GM15510 (cell line): ENCODE results near the gene TOR4A.

Experiments
- POLR2A ChIP-seq: IDR thresholded peaks from 3 replicates; pipeline ENCODE4 v1.6.1; 2011; ENCODE audit warnings: borderline replicate concordance; ENCODE audit not compliant: insufficient read length; ENCODE audit errors: extremely low read depth

Gene TOR4A

DNA sequence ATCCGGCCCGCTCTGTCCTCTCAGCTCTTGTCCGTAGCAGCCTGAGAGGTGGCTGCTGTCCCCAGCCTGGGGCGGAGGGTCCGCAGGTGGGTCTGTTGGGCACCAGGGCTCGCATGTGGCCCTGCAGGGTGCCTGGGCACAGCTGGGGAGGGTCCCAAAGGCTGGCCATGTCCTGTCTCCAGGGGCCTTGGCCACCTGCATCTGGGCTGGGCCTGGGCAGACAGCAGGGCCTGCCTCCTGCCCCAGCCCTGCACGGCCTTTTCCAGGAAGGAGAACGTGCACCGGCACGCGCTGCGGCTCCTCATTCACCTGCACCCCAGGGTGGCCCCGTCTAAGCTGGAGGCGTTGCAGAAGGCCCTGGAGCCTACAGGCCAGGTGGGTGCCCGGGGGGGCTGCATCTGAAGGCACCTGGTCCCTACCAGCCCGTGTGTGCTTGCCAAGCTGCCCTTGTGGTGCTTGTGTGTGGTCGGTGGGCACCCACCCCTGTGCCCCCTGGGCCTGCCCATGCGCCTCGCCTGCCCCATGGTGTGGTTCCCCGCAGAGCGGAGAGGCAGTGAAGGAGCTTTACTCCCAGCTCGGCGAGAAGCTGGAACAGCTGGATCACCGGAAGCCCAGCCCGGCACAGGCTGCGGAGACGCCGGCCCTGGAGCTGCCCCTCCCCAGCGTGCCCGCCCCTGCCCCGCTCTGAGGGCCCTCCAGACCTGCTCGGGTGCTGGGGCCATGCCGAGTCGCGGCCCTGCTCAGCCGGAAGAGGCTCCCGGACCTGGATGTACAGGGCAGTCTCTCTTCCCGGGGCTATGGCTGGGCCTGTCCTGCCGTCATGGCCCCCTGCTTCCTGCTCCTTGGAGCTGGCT lies 5.1 kb upstream of the TOR4A start:
- no peak for TF ChIP-seq POLR2A

DNA sequence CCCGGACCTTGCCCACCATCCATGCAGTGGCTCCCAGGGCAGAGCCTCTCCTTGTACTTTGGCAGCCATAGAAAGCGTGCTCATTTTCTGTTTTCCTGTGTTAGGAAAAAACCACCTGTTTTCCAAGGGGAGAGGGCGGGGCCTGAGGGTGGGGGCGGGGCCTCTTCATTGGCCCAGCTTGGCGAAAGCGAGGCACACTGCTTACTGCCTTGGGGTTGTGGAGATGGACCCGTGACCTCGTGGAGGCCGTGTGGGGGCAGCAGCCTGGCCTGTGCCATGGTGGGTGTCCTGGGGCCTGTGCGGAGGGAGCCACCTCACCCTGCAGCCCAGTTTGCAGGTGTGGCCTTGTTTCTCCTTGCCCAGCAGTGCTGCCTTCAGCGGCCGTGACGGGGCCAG lies 4.4 kb upstream of the TOR4A start:
- TF ChIP-seq POLR2A: no peak

DNA sequence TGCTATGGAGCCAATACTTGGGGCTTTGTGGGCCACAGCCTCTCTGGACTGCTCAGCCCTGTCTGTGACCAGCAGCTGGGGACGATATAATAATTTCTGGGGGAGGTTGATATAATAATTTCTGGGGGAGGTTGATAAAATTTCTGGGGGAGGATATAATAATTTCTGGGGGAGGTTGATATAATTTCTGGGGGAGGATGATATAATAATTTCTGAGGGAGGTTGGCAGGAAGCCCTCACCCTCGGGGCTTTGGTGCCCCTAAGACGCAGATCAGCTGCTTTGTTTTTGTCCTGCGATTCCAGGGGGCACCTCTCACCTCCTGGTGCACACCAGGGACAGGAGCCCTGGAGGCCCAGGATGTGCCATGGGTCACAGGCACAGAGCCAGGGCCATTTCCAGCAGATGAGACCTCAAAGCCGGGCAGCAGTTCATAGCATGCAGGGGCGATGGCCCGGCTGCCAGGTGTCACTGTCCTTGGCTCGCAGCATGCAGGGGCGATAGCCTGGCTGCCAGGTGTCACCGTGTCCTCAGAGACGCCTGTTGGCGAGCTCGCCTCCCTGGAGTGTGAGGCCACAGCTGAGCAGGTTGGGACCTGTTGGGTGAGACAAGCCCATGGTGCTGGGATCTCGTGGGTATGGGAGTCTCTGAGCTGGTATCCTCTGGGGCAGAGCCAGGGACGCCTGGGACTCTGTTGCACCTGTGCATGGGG lies 3.8 kb upstream of the TOR4A start:
- no peak for TF ChIP-seq POLR2A

DNA sequence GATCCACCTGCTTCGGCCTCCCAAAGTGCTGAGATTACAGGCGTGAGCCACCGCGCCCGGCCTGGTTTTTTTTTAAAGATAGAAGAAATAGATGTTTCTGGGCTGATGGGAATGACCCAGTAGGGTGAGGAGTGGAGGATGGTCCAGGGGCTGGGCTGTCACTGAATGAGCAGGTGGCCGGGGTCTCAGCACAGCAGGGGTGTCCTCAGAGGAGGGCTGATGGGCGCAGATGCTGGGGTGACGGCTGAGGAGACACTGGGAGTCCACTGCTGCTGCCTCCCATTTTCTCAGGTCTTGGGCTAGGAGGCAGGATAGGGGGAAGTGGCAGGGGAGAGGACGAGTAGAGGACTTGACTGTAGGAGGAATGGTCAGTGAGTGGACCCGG lies 2.3 kb upstream of the TOR4A start:
- no peak for TF ChIP-seq POLR2A

DNA sequence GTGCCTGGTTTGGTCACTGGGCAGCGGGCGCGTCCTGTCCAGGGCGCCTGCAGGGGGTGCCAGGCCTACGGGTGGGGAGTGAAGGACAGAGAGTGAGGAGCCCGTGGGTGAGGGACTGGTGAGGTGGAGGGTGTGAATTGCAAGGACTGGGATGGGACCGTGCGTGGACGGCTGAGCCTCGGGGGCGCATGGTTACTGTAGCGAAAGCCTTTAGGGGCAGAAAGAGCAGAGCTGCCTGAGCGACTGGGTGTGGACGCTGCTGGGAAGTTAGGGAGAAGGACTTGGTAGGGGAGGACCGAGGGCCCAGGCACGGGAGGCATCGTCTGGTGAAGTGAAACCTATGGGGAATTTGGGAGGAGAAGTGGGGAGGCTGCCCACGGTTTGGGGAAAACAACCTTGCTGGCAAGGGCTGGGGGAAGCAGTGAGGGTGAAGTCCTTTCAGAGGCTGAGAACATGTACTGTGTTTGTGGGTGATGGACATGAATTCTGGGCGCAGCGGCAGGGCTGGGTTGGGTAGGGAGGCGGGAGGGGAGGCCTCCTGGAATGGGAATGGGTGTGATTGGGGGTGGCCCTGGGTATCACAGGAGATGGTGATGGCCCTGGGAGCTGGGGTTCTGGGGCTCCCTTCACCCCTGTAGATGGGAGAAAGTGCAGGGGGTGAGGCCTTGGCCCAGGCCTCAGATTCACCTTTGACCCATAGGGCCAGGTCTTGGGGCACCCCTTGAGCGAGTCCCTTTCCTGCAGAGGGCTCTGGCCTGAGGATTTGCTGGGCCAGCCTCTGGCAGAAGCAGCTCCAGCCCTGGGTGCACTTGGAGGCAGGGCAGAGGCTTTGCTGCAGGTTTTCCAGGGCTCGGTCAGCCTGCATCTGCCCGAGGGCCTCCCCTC lies 1.7 kb upstream of the TOR4A start:
- no peak for TF ChIP-seq POLR2A

DNA sequence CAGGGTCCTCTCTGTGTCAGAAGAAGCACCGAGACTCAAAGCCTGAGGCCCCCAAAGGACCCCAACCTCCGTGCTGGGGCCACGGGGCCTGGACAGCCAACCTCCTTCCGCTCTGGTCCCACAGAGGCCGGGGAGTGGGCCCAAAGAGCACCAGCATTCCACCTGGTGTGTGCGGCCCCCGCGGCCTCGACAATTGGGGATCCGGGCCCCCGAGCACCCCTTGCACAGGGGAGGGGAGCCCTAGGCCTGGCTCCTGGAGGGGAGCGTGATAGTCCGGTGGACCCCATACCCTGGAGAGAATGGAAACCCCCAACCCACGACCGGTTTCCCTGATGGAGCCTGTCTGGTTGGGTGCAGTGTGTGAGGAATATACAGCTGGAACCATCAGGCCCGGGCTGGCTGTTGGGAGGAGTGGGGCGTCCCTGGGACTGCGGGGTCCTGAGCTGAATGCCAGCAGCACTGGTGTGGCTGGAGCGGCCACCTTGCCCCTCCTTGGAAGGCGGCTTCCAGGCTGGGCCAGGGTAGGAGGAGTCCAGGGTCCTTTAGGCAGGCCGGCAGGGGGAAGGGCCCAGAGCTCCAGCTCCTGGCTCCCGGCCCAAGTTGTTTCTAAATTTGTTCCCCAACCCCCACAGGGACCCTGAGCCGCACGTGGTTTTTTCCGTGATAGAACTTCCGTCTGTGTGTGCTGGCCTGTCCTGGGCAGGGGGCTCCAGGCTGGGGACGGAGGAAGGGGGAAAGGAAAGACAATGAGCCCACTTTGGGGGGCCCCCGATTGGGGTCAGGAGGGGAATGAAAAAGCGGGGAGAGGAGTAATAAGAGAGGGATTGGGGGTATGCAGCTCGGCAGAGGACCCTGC lies 825 bp upstream of the TOR4A start:
- no peak for TF ChIP-seq POLR2A

DNA sequence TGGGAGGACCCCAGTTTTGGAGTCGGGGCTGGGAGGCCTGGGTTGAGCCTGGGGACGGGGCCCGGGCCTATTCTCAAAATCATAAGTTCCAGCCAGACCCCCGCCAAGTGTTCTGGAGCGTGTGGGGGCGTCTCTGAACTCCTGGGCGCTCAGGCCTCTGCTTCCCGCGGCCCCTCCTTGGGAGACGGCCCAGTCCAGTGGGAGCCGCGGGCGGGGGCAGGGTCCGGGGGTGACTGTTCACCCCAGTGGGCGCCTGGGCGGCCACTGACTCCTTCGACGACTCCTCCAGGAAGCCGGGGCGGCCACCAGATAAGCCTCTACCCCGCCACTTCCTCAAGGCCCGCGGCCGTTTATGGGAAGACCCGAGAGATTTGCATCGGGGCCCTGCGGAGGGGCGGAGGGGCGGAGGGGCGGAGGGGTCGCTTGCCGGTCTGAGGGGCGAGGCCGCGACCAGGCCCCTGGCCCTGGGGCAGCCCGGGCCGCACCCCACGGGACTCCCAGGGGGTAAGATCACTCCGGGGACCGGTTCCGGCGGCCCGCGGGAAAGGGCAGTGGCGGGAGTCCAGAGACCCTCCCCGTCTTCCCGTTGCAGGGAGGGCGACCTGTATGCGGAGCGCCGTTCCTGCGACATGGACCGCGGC lies 655 bp downstream of the TOR4A start:
- TF ChIP-seq POLR2A: no peak

DNA sequence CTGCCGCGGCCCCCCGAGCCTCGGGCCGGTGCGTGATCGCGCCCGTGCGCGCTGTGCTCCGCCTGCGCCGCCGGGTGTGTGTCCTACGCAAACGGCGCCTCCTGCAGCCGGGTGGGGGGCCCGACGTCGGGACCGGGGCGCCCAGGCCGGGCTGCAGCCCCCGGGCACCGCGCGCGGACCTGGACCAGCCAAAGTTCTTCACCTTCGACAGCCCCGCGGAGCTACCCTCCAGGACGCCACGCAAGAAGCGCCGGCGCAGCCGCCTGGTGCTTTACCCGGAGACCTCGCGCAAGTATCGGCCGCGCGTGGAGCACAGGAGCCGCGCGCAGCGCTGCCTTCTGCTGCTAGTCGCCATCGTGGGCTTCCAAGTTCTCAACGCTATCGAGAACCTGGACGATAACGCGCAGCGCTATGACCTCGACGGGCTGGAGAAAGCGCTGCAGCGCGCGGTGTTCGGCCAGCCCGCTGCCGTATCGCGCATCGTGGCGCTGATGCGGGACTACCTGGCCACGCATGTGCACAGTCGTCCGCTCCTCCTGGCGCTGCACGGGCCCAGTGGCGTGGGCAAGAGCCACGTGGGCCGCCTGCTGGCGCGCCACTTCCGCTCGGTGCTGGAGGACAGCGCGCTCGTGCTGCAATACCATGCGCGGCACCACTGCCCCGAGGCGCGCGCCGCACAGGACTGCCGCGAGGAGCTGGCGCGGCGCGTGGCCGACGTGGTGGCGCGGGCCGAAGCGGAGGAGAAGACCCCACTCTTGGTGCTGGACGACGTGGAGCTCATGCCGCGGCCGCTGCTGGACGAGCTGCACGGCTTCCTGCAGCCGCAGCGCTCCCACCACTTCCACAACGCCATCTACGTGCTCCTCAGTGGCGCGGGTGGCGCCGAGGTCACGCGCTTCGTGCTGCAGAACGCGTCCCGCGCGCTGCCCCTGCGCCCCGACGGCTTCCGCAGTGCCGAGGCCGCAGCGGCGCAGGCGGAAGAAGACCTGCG lies 1.5 kb downstream of the TOR4A start:
- TF ChIP-seq POLR2A: no peak

DNA sequence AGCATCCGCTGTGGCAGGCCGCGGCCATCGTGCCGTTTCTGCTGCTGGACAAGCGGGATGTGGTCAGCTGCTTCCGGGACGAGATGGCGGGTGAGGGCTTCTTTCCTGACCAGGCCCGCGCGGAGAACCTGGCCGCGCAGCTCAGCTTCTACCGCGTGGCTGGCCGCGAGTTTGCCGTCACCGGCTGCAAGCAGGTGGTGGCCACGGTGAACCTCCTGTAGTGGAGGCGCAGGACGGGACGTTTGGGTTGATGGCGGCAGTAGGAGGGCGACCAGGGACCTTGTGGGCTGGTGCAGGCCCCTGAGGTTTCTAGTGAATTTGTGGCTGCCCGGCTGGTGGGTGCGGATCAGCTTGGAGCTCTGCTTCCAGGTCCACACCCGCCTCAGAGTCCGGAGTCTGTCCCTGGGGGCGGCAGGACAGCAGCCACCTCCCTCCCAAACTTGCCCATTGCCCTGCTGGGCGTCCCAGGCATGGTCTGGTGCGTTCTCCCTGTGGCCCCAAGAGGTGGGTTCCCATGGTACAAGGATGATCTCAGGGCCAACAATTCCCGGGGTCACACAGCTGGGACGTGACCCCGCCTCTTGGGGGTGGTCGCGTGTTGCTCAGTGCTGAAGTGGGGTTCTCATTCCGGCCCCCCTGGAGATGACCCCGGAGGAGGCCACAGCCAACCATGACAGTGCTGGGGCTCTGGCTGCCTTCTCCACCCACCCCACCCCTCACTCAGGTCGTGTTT lies 2.4 kb downstream of the TOR4A start:
- TF ChIP-seq POLR2A: no peak

DNA sequence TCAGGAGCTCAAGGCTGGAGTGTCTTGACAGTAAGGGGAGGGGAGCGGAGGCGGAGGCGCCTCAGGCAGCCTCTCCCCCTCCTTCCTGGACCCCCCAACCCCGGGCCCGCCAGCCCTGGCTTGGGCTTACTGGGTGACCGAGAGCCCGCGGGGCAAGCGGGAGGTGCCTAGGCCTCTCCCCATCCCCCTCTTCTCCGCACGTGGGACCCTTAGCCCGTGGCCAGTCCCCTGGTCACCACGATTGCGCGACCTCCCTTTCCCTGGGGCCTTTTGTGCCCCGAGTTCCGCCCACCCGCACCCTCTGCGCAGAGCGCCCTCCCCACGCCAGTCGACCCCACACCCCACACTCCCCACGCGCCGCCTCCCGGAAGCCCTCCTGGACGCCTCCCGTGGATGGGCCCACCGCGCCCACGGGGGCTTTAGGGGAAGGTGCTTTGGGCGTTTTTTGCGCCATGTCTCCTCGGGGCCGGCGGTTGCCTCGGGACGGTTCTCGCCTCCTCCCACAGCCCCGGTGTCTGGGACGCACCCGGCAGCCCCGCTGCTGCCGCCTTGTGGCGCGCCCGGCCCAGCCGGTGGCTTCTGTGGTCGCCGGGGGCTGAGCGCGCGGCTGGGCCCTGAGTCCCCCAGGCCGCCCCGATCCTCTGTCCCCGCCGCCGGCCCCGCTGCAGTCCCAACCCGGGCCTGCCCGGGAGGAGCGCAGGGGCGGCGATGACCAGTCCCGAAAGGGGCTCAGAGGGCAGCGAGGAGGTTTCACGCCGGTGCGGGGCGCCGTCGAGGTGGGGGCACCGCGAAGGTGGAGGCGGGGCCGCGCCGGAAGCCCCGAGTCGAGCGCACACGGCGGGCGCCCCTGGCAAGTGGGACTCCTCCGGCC lies 3.2 kb downstream of the TOR4A start:
- TF ChIP-seq POLR2A: no peak

DNA sequence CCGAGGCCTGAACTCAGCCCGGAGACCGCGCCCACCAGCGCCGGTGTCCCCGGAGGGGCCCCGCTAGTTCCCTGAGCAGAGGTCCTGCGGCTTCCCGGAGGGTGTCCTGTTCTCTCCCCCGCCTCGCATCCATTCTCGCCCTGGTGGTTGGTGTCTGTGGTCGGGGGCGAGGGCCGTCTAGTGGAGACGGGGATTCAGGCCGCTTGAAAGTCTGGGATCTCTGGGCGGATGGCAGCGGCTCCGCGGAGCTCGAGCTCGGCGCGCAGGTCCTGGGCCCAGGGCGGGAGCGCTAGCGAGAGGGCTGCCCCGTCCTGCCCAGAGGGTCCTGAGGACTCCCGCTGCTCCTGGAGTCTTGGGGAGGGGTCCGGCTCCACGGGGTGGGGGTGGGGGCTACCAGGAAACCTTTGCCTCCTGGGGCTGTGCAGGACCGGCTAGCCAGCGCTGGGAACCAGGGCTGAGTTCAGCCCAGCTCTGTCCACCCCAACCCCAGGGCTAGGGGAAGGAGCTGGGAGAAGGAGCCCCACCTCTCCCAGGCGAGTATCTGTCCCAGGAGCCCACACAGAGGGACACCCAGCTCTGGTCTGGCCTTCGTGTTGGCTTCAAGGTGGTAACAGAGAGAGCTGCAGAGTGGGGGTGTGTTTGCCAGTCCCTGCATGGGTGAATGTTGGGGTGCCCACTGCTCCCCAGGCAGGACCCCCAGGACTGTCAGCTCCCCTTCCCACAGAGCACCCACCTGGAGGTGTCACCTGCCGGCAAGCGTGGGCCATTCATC lies 4.0 kb downstream of the TOR4A start:
- TF ChIP-seq POLR2A: no peak

DNA sequence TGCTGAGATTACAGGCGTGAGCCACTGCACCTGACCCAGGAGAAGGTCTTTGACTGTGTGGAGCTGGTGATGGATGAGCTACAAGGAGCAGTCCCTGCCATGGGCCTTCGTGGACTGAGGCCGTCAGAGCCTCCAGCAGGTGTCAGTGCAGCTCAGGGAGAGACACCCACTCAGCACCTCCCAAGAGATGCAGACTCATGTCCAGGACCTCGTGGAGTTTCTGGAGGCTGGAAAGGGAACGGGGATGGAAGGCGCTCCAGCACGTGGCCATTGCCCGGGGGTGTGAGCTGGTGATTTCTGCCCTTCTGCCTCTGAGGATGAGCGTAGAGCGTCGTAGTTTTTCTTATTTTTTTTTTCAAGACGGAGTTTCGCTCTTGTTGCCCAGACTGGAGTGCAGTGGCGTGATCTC lies 9.5 kb downstream of the TOR4A start:
- TF ChIP-seq POLR2A: no peak
